ENCODE data around the gene FAM72C.
"Not testable (repeated sequence)": the region's sequence is repeated elsewhere in the genome, so short reads cannot be mapped to it uniquely, and the experiment has no call there.

The FAM72C gene

GRCh38 chr1:143971924-143972700 is at the start of gene FAM72C:
TSS of gene FAM72C (minus strand) at chr1:143971986. CDS start at chr1:143971141, 845 bp downstream.
- DNase-seq, result not testable (repeated sequence)

- not testable (repeated sequence) for DNase-seq
These were observed 48.4 kb upstream of the FAM72C start for GRCh38 chr1:144020001-144020738.

GRCh38 chr1:144019101-144019500 is 47.3 kb upstream of the FAM72C start:
- DNase-seq, result not testable (repeated sequence)

GRCh38 chr1:144015180-144015966 is 43.6 kb upstream of the FAM72C start:
- not testable (repeated sequence) for DNase-seq

GRCh38 chr1:144014528-144014927 is 42.7 kb upstream of the FAM72C start:
- not testable (repeated sequence) for DNase-seq

- not testable (repeated sequence) for DNase-seq
These were observed 42.3 kb upstream of the FAM72C start for GRCh38 chr1:144014121-144014520.

GRCh38 chr1:144012168-144012733 is 40.5 kb upstream of the FAM72C start:
- not testable (repeated sequence) for DNase-seq

GRCh38 chr1:144009410-144009809 is 37.6 kb upstream of the FAM72C start:
- DNase-seq, result not testable (repeated sequence)

GRCh38 chr1:144004259-144004658 is 32.5 kb upstream of the FAM72C start:
- DNase-seq, result not testable (repeated sequence)

- not testable (repeated sequence) for DNase-seq
These were observed 31.7 kb upstream of the FAM72C start for GRCh38 chr1:144003306-144004029.

GRCh38 chr1:144002141-144002881 is 30.5 kb upstream of the FAM72C start:
- not testable (repeated sequence) for DNase-seq

- not testable (repeated sequence) for DNase-seq
These were observed 29.3 kb upstream of the FAM72C start for GRCh38 chr1:144001077-144001476.

GRCh38 chr1:143996020-143996419 is 24.2 kb upstream of the FAM72C start:
- DNase-seq, result not testable (repeated sequence)

GRCh38 chr1:143993301-143993907 is 21.6 kb upstream of the FAM72C start:
- not testable (repeated sequence) for DNase-seq

- DNase-seq, result not testable (repeated sequence)
These were observed 18.9 kb upstream of the FAM72C start for GRCh38 chr1:143990699-143991098.

- not testable (repeated sequence) for DNase-seq
These were observed 17.9 kb upstream of the FAM72C start for GRCh38 chr1:143989719-143990118.

- DNase-seq, result not testable (repeated sequence)
These were observed 17.6 kb upstream of the FAM72C start for GRCh38 chr1:143989427-143989712.

- not testable (repeated sequence) for DNase-seq
These were observed 17.0 kb upstream of the FAM72C start for GRCh38 chr1:143988602-143989426.

GRCh38 chr1:143987868-143988267 is 16.1 kb upstream of the FAM72C start:
- not testable (repeated sequence) for DNase-seq

Measured in DMS 273 treated with DMSO at 0.1 percent for 48 hours (cell line).